ENCODE data around the gene DNAJA4. TPM values are rescaled to one million over a fixed set of nuclear protein-coding genes. Genes with fewer than 3 reads are reported as not detected.

Gene DNAJA4
- total RNA-seq, 2 donors from 2014 or later: 27.2 to 28.9 TPM

DNA sequence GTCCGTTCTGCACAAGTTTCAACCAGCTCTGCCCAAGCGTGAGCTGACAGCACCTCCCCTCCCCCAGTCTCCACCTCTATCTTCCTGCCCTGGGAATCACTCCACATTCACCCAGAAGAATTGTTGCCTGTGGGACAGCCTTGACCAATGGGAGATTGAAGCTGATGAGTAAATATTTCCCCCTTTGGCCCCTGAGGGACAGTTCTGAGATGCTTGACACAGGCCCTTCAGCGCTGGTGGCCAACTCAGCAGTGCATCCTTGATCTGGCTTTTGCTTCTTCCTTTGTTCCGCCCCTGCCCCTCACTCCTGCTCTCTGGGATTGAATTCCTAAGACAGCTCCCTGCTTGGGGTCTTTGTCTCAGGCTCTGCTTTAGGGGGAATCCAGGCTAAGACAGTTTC is 48.2 kb downstream of the DNAJA4 start:
- H3K27ac ChIP-seq: no peak overlapping the region
- H3K4me1 ChIP-seq (ENCODE audit: control insufficient read depth in 1 of 2, low read depth in 2 of 2): no peaks in the 10 kb centered on the region
- no peaks in the 10 kb centered on the region for H3K36me3 ChIP-seq
- ATAC-seq (ENCODE audit: insufficient number of reproducible peaks, low FRiP score, low read depth) (no peak), DNase-seq (ENCODE audit: low spot score) (no peak)
- H3K4me3 ChIP-seq: no peak overlapping the region
- no peaks in the 10 kb centered on the region for H3K9me3 ChIP-seq
- TF ChIP-seq, protein P1, sequence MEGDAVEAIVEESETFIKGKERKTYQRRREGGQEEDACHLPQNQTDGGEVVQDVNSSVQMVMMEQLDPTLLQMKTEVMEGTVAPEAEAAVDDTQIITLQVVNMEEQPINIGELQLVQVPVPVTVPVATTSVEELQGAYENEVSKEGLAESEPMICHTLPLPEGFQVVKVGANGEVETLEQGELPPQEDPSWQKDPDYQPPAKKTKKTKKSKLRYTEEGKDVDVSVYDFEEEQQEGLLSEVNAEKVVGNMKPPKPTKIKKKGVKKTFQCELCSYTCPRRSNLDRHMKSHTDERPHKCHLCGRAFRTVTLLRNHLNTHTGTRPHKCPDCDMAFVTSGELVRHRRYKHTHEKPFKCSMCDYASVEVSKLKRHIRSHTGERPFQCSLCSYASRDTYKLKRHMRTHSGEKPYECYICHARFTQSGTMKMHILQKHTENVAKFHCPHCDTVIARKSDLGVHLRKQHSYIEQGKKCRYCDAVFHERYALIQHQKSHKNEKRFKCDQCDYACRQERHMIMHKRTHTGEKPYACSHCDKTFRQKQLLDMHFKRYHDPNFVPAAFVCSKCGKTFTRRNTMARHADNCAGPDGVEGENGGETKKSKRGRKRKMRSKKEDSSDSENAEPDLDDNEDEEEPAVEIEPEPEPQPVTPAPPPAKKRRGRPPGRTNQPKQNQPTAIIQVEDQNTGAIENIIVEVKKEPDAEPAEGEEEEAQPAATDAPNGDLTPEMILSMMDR (IDR thresholded peaks at IDR 0.05): no peak
- H3K27me3 ChIP-seq (replicated peaks; ENCODE audit: insufficient read depth): no peaks in the 10 kb centered on the region

DNA sequence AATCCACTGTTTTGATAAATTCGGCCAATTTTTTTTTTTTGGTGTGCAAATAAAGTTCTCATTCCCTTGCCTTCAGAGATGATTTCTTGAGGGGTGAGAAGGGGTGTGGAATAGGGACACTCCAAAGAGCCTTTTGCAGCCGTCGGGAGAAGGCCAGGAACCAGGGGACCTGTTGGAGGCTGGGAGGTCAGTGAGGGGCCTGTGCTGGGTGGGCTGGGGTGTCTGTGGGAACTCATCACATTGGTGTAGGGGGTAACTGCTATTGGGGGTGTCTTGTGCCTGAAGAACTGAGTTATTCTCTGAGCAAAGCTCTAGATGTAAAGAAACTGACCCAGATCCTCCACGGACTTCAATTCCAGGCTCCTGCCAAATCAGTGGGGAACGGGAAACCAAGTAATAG is 48.6 kb downstream of the DNAJA4 start:
- Histone ChIP-seq H3K9me3 (no peaks in the 10 kb centered on the region), H3K4me1 (ENCODE audit: control insufficient read depth in 1 of 2, low read depth in 2 of 2) (no peaks in the 10 kb centered on the region), H3K36me3 (no peaks in the 10 kb centered on the region), H3K27ac (no peak overlapping the region), H3K27me3 (replicated peaks; ENCODE audit: insufficient read depth) (no peaks in the 10 kb centered on the region), H3K4me3 (no peak overlapping the region)
- ATAC-seq (ENCODE audit: insufficient number of reproducible peaks, low FRiP score, low read depth) (no peak), DNase-seq (ENCODE audit: low spot score) (no peak)
- TF ChIP-seq, protein P1 (IDR thresholded peaks at IDR 0.05): no peak

DNA sequence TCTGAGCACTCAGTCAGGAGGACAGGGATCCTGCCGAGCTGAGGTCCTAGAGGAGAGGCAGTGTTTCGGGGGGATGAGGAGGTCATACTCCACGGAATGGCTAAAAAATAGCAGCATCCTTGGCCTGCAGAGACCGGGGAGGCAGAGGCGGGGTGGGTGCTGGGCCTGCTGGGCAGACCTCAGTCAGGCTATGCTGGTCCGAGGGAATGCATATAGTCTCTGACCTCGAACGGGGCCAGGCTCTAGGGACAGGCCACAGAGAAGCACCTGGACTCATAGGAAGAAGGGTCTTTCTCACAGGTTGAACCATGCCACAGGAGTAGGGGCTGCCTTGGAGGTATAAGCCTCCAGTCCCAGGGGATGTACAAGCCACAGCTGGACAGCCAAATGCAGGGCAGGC is 49.0 kb downstream of the DNAJA4 start:
- no peaks in the 10 kb centered on the region for H3K27me3 ChIP-seq (replicated peaks; ENCODE audit: insufficient read depth)

DNA sequence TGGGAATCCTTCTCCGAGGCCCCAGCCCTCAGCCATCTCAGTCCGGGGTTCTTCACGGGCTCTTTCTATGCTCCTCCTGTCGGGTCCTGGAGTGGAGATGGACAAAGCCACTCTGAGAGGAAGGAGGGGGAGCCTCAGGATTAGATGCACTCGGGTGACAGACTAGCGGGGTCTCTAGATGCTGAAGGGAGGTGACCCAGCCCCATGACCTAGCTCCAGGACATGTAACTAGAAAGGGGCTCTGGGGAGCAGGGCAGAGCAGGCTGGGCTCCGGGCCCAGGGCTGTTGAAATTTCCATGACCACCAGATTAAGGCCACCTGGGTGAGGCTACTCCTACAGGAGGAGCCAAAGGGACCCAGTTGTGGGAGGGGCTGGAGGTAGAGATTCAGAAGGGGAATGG is 49.8 kb downstream of the DNAJA4 start:
- Histone ChIP-seq H3K4me3 (no peak overlapping the region), H3K9me3 (no peaks in the 10 kb centered on the region), H3K27me3 (replicated peaks; ENCODE audit: insufficient read depth) (no peaks in the 10 kb centered on the region), H3K36me3 (no peaks in the 10 kb centered on the region), H3K27ac (no peak overlapping the region), H3K4me1 (ENCODE audit: control insufficient read depth in 1 of 2, low read depth in 2 of 2) (no peaks in the 10 kb centered on the region)
- DNase-seq (ENCODE audit: low spot score): no peak
- no peak for ATAC-seq (ENCODE audit: insufficient number of reproducible peaks, low FRiP score, low read depth)
- TF ChIP-seq, protein P1 (IDR thresholded peaks at IDR 0.05): no peak

More for the DNA sequence above, 49.0 kb downstream of the DNAJA4 start:
- Histone ChIP-seq H3K9me3 (no peaks in the 10 kb centered on the region), H3K27ac (no peak overlapping the region), H3K36me3 (no peaks in the 10 kb centered on the region), H3K4me3 (no peak overlapping the region), H3K4me1 (ENCODE audit: control insufficient read depth in 1 of 2, low read depth in 2 of 2) (no peaks in the 10 kb centered on the region)
- DNase-seq (ENCODE audit: low spot score): no peak
- TF ChIP-seq, protein P1 (IDR thresholded peaks at IDR 0.05): no peak
- ATAC-seq (ENCODE audit: insufficient number of reproducible peaks, low FRiP score, low read depth): no peak

DNA sequence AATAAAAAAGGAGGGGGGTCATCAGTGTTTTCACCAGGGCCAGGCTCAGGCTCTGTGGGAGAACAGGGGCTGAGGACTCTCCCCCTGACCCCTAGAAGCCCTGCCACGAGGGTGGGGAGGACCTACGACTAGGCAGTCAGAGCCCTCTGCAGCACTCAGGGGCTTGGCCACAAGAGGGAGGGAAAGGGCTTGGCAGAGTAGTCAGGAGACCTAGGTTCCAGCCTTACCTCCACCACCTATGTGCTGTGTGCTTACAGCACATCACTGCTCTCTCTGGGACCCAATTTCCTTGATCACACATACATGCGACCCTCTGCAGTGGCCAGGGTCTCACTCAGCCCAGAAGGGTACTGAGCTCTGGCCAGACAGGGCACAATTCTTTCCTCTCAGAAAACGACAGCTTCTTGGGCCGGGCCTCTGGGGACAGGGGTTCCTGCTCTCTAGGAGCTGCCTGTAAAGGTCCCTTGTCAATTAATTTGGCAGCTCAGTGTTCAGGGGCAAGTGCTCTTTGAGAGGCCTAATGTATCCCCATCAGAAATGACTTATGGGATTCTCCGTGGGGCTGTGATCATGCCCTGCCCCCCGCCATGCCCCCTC is 51.4 kb downstream of the DNAJA4 start:
- no peaks in the 10 kb centered on the region for H3K27me3 ChIP-seq (replicated peaks; ENCODE audit: insufficient read depth)
- TF ChIP-seq, protein P1 (IDR thresholded peaks at IDR 0.05): no peak
- no peaks in the 10 kb centered on the region for H3K36me3 ChIP-seq
- no peak for DNase-seq (ENCODE audit: low spot score)
- H3K4me1 ChIP-seq (ENCODE audit: control insufficient read depth in 1 of 2, low read depth in 2 of 2): no peaks in the 10 kb centered on the region
- ATAC-seq (ENCODE audit: insufficient number of reproducible peaks, low FRiP score, low read depth): no peak
- H3K9me3 ChIP-seq: no peaks in the 10 kb centered on the region
- no peak overlapping the region for H3K27ac ChIP-seq
- no peak overlapping the region for H3K4me3 ChIP-seq
